HL-60 (cell line): ENCODE results near the gene GNB1.
A peak's percentile ranks its signal among the peaks of the same experiment; 100 is the strongest.

Experiments used
- DNase-seq, 2 experiments: peaks; one replicate each; pipeline ENCODE4 v3.0.0-alpha.2; 2010 to 2020; ENCODE audit warnings: low read depth in 1 of 2, low spot score in 1 of 2
- H3K27ac ChIP-seq: fragments of 250-450 bp; sonication (Bioruptor Pico); replicated peaks from 2 replicates; pipeline ENCODE4 v1.5.1; 2020; ENCODE audit warnings: mild to moderate bottlenecking, moderate library complexity
- H3K27me3 ChIP-seq: fragments of 250-450 bp; sonication (Bioruptor Pico); 2 replicates; pipeline ENCODE4 v1.5.1; 2021; ENCODE audit warnings: mild to moderate bottlenecking, moderate library complexity; ENCODE audit not compliant: insufficient read depth, poor library complexity, severe bottlenecking
- H3K4me3 ChIP-seq: replicated peaks from 2 replicates; pipeline ENCODE4 v1.5.1; 2011; ENCODE audit warnings: mild to moderate bottlenecking, control low read depth, low read length; ENCODE audit not compliant: insufficient read depth
- GABPA ChIP-seq: IDR thresholded peaks from 2 replicates; pipeline ENCODE4 v1.6.1; 2012; ENCODE audit warnings: low read depth
- POLR2AphosphoS5 ChIP-seq: IDR thresholded peaks from 2 replicates; pipeline ENCODE4 v1.6.1; 2012; ENCODE audit warnings: low read depth
- SPI1 ChIP-seq: IDR thresholded peaks from 2 replicates; pipeline ENCODE4 v1.6.1; 2012; ENCODE audit warnings: low read depth, mild to moderate bottlenecking, borderline replicate concordance
- TF ChIP-seq, protein P1 (sequence below): IDR thresholded peaks from 2 replicates; pipeline ENCODE4 v1.6.1; 2012; ENCODE audit warnings: low read depth; ENCODE audit not compliant: insufficient replicate concordance
- TF ChIP-seq, protein P2 (sequence below): IDR thresholded peaks from one replicate; pipeline ENCODE4 v1.5.1; 2011; ENCODE audit warnings: low read length, control low read depth, inconsistent platforms; ENCODE audit not compliant: insufficient read depth

GNB1 gene

DNA sequence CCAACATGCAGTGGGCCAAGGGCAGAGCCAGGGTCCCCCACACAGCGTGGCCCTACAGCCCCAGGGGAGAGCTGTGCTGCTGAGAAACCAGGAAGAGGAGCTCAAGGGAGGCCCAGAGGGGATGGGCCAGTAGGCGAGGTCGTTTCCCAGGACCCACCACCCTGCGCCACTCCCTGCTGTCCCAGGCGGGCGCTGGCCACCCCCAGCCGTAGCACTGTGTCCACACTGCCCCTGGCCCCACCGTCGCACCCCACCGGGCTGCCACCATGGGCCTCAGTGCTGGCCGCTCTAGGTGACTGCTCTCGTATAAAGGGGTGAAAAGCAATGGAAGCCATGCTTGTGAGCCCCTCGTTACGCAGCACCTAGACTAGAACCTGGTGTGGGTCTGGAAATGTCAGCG lies 135.0 kb downstream of the GNB1 start:
- Histone ChIP-seq H3K4me3 (no peak overlapping the region), H3K27ac (no peak overlapping the region), H3K27me3 (no peaks in the 10 kb centered on the region)
- TF ChIP-seq GABPA, result no peak
- TF ChIP-seq POLR2AphosphoS5, result no peak
- no peak for TF ChIP-seq SPI1
- TF ChIP-seq, protein P1, sequence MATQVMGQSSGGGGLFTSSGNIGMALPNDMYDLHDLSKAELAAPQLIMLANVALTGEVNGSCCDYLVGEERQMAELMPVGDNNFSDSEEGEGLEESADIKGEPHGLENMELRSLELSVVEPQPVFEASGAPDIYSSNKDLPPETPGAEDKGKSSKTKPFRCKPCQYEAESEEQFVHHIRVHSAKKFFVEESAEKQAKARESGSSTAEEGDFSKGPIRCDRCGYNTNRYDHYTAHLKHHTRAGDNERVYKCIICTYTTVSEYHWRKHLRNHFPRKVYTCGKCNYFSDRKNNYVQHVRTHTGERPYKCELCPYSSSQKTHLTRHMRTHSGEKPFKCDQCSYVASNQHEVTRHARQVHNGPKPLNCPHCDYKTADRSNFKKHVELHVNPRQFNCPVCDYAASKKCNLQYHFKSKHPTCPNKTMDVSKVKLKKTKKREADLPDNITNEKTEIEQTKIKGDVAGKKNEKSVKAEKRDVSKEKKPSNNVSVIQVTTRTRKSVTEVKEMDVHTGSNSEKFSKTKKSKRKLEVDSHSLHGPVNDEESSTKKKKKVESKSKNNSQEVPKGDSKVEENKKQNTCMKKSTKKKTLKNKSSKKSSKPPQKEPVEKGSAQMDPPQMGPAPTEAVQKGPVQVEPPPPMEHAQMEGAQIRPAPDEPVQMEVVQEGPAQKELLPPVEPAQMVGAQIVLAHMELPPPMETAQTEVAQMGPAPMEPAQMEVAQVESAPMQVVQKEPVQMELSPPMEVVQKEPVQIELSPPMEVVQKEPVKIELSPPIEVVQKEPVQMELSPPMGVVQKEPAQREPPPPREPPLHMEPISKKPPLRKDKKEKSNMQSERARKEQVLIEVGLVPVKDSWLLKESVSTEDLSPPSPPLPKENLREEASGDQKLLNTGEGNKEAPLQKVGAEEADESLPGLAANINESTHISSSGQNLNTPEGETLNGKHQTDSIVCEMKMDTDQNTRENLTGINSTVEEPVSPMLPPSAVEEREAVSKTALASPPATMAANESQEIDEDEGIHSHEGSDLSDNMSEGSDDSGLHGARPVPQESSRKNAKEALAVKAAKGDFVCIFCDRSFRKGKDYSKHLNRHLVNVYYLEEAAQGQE, result no peak
- TF ChIP-seq, protein P2, sequence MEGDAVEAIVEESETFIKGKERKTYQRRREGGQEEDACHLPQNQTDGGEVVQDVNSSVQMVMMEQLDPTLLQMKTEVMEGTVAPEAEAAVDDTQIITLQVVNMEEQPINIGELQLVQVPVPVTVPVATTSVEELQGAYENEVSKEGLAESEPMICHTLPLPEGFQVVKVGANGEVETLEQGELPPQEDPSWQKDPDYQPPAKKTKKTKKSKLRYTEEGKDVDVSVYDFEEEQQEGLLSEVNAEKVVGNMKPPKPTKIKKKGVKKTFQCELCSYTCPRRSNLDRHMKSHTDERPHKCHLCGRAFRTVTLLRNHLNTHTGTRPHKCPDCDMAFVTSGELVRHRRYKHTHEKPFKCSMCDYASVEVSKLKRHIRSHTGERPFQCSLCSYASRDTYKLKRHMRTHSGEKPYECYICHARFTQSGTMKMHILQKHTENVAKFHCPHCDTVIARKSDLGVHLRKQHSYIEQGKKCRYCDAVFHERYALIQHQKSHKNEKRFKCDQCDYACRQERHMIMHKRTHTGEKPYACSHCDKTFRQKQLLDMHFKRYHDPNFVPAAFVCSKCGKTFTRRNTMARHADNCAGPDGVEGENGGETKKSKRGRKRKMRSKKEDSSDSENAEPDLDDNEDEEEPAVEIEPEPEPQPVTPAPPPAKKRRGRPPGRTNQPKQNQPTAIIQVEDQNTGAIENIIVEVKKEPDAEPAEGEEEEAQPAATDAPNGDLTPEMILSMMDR, result no peak
- DNase-seq, result no peak

DNA sequence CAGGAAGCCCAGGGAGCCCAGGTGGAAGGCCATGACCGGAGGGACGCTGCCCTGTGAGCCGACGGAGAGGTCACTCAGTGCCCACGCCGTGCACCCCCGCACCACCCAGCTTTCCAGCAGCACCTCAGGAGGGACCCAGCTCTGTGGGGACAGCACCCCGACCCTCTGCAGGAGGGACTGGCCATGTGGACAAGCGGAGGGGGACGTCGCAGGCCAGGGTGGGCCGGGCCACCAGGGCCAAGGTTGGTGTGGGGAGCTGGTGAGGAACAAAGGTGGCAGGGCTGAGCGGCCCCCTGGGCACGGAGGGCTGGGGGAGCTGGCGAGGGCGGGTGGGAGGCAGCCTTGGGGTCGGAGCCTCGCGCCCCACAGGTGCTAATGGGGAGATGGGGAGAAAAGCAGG lies 135.5 kb downstream of the GNB1 start:
- Histone ChIP-seq H3K4me3 (no peak overlapping the region), H3K27ac (no peak overlapping the region), H3K27me3 (no peaks in the 10 kb centered on the region)
- no peak for DNase-seq
- TF ChIP-seq GABPA (no peak), SPI1 (no peak), POLR2AphosphoS5 (no peak)
- TF ChIP-seq, protein P2, result no peak

DNA sequence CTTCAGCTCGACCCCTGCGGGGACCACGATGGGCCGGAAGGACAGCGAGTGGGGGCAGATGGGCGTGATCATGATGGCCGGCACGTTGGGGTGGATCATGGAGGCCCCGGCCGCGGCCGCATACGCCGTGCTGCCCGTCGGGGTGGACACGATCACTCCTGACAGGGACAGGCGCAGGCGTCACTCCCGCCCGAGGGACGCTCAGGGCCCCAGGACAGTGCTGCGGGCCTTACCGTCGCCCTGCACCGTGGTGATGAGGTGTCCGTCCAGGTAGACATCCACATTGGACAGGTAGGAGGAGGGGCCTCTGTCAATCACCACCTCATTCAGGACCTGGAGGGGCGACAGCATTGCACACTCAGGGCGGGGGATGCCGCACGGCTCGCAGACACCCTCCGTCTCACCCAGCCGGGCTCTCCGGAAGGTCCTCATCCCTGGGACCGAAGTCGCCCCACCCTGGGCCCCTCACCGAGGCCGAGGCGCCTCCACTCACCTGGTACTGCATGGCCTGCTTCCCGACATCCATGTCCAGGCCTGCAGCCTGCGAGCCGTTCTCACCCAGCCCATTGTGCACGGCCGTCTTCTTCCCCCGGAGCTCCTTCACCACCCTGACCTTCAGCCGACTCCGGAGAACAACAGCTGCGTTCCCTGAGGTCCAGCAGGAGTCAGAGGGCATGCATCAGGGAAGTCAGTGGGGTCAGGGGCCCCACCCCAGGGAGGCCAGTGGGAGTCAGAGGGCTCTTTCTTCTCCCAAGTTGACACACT lies 136.7 kb downstream of the GNB1 start:
- no peak overlapping the region for H3K27ac ChIP-seq
- no peak for DNase-seq
- no peaks in the 10 kb centered on the region for H3K27me3 ChIP-seq
- no peak overlapping the region for H3K4me3 ChIP-seq
- TF ChIP-seq, protein P2, result no peak
- TF ChIP-seq SPI1 (no peak), POLR2AphosphoS5 (peak; percentile 42; the same call in 1 of the 2 replicates)
- TF ChIP-seq, protein P1, result no peak
